ENCODE measurements around the gene TOR1A. TPM values are rescaled to one million over a fixed set of nuclear protein-coding genes. Genes with fewer than 3 reads are reported as not detected.

TOR1A gene
- total RNA-seq, 1 experiment from 2014 or later, result 24.4 TPM

- Histone ChIP-seq H3K4me1 (ENCODE audit: control insufficient read depth in 1 of 2, insufficient read depth in 2 of 2, low read length in 2 of 2) (peaks cover 4 to 18% of the 10 kb centered on the region in 2 experiments; a peak in 3 of 4 replicates), H3K27ac (ENCODE audit: low read depth, low read length) (peak within 1 kb of the TSS; percentile 56), H3K9me3 (ENCODE audit: control insufficient read depth in 1 of 2, insufficient read depth in 1 of 2, low read depth in 1 of 2, low read length in 2 of 2) (no peaks in the 10 kb centered on the region), H2AFZ (ENCODE audit: low read depth, low read length, poor library complexity, severe bottlenecking) (no peak within 1 kb of the TSS), H3K36me3 (ENCODE audit: control insufficient read depth in 1 of 2, insufficient read depth in 2 of 2, low read length in 2 of 2) (peaks cover 10 to 15% of the 10 kb centered on the region in 2 experiments), H3K79me2 (ENCODE audit: insufficient read depth, low read length) (peaks cover 19% of the 10 kb centered on the region), H3K4me3 (replicated peaks in 1 of 2; ENCODE audit: low read depth in 1 of 2, low read length in 2 of 2) (peak within 1 kb of the TSS; percentile 99 to 100), H3K27me3 (ENCODE audit: insufficient read depth, low read length) (no peaks in the 10 kb centered on the region), H3K9ac (ENCODE audit: low read length) (peak within 1 kb of the TSS; percentile 90), H3K4me2 (ENCODE audit: low read length) (peak within 1 kb of the TSS; percentile 94), H3K9me2 (ENCODE audit: insufficient read depth) (no peaks in the 10 kb centered on the region), H4K20me1 (ENCODE audit: insufficient read depth) (no peaks in the 10 kb centered on the region)
- intact Hi-C loops (cut with micrococcal nuclease), result no loop called here
- RAD21 ChIA-PET (ENCODE audit: low non-redundant PET in 1 of 2, low total read pairs in 2 of 2, uncharacterized antibody in 2 of 2, unreplicated experiment in 2 of 2), result no interaction called here
- BruUV-seq (replicated peaks), result no TSS peak
- CTCF ChIA-PET, result no interaction called here
- DNase-seq (ENCODE audit: low read depth, low spot score), result peak; percentile 88
- POLR2A ChIA-PET, result interaction anchor here (1.2 kb wide), 1 partner anchor 9 kb away, joined by 3 read pairs; no protein-coding TSS in a partner anchor
- ATAC-seq, result peak; percentile 97
- TF ChIP-seq RAD21 (IDR thresholded peaks at IDR 0.05; ENCODE audit: low read depth) (no peak), MAX (IDR thresholded peaks at IDR 0.05) (peak; percentile 86), TCF7L2 (IDR thresholded peaks at IDR 0.05; ENCODE audit: borderline replicate concordance, extremely low read depth, insufficient read depth, insufficient read length) (peak; percentile 30), SRF (IDR thresholded peaks at IDR 0.05; ENCODE audit: low read depth) (peak; percentile 86), JUND (IDR thresholded peaks at IDR 0.05) (no peak), SIN3A (IDR thresholded peaks at IDR 0.05; ENCODE audit: low read depth) (peak; percentile 98), POLR2AphosphoS5 (IDR thresholded peaks at IDR 0.05; ENCODE audit: low read depth, low read length) (peak; percentile 96), POLR2A (IDR thresholded peaks at IDR 0.05; ENCODE audit: borderline replicate concordance, extremely low read depth, insufficient read depth, insufficient read length) (peak; percentile 84), REST (IDR thresholded peaks at IDR 0.05; ENCODE audit: low read depth) (no peak), FOSL1 (IDR thresholded peaks at IDR 0.05; ENCODE audit: low read depth) (no peak), ZFX (IDR thresholded peaks at IDR 0.05) (peak; percentile 61), ELF1 (IDR thresholded peaks at IDR 0.05; ENCODE audit: borderline replicate concordance, low read depth) (peak; percentile 87), YY1 (IDR thresholded peaks at IDR 0.05; ENCODE audit: extremely low read depth, insufficient replicate concordance, low read depth, low read length) (peak; percentile 47), EGR1 (IDR thresholded peaks at IDR 0.05; ENCODE audit: low read depth) (peak; percentile 78), EZH2phosphoT487 (IDR thresholded peaks at IDR 0.05; ENCODE audit: borderline replicate concordance) (no peak), EZH2 (IDR thresholded peaks at IDR 0.05) (no peak), CEBPB (IDR thresholded peaks at IDR 0.05; ENCODE audit: low read depth) (no peak), CBX3 (IDR thresholded peaks at IDR 0.05; ENCODE audit: low read depth) (no peak)
- TF ChIP-seq, protein P1, sequence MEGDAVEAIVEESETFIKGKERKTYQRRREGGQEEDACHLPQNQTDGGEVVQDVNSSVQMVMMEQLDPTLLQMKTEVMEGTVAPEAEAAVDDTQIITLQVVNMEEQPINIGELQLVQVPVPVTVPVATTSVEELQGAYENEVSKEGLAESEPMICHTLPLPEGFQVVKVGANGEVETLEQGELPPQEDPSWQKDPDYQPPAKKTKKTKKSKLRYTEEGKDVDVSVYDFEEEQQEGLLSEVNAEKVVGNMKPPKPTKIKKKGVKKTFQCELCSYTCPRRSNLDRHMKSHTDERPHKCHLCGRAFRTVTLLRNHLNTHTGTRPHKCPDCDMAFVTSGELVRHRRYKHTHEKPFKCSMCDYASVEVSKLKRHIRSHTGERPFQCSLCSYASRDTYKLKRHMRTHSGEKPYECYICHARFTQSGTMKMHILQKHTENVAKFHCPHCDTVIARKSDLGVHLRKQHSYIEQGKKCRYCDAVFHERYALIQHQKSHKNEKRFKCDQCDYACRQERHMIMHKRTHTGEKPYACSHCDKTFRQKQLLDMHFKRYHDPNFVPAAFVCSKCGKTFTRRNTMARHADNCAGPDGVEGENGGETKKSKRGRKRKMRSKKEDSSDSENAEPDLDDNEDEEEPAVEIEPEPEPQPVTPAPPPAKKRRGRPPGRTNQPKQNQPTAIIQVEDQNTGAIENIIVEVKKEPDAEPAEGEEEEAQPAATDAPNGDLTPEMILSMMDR (IDR thresholded peaks at IDR 0.05 in 2 of 3, conservative IDR thresholded peaks at IDR 0.05 in 1 of 3; ENCODE audit: borderline replicate concordance in 1 of 3, insufficient read depth in 1 of 3, low read depth in 2 of 3, low read length in 2 of 3), result no peak
- TF ChIP-seq, protein P2, sequence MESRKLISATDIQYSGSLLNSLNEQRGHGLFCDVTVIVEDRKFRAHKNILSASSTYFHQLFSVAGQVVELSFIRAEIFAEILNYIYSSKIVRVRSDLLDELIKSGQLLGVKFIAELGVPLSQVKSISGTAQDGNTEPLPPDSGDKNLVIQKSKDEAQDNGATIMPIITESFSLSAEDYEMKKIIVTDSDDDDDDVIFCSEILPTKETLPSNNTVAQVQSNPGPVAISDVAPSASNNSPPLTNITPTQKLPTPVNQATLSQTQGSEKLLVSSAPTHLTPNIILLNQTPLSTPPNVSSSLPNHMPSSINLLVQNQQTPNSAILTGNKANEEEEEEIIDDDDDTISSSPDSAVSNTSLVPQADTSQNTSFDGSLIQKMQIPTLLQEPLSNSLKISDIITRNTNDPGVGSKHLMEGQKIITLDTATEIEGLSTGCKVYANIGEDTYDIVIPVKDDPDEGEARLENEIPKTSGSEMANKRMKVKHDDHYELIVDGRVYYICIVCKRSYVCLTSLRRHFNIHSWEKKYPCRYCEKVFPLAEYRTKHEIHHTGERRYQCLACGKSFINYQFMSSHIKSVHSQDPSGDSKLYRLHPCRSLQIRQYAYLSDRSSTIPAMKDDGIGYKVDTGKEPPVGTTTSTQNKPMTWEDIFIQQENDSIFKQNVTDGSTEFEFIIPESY (IDR thresholded peaks at IDR 0.05; ENCODE audit: extremely low read depth, insufficient replicate concordance, low read length), result no peak
These were observed 11.4 kb upstream of the TOR1A start, which contains the start of the genes C9orf78 and USP20 for GRCh38 chr9:129835128-129835859. Gene C9orf78 (minus strand): TSS chr9:129835275. CDS start chr9:129835221, 54 bp downstream. Gene USP20 (plus strand): TSS chr9:129835458. CDS start chr9:129852556, 17,098 bp downstream.
